ENCODE results near the gene ERC2. TPM values are rescaled to one million over a fixed set of nuclear protein-coding genes. Genes with fewer than 3 reads are reported as not detected.

ERC2 gene
- total RNA-seq, 1 donor, result 0.36 TPM

GRCh38 chr3:55765398-55765797, 702.9 kb downstream of the ERC2 start:
- no peaks in the 10 kb centered on the region for H4K20me1 ChIP-seq (ENCODE audit: insufficient read depth, low read length)
- no peaks in the 10 kb centered on the region for H3K79me2 ChIP-seq (ENCODE audit: insufficient read depth, low read length)
- H3K4me1 ChIP-seq (ENCODE audit: insufficient read depth, low read length), result no peaks in the 10 kb centered on the region
- H3K9me3 ChIP-seq (ENCODE audit: low read depth, low read length), result no peaks in the 10 kb centered on the region
- no peak overlapping the region for H3K27ac ChIP-seq (ENCODE audit: low read depth, low read length)
- peak; percentile 74 for DNase-seq (ENCODE audit: insufficient read length, low spot score, missing footprints)
- no peaks in the 10 kb centered on the region for H3K36me3 ChIP-seq (ENCODE audit: insufficient read depth, low read length)
- no peak overlapping the region for H3K4me3 ChIP-seq (ENCODE audit: insufficient read depth, low read length)
- TF ChIP-seq, protein P1, sequence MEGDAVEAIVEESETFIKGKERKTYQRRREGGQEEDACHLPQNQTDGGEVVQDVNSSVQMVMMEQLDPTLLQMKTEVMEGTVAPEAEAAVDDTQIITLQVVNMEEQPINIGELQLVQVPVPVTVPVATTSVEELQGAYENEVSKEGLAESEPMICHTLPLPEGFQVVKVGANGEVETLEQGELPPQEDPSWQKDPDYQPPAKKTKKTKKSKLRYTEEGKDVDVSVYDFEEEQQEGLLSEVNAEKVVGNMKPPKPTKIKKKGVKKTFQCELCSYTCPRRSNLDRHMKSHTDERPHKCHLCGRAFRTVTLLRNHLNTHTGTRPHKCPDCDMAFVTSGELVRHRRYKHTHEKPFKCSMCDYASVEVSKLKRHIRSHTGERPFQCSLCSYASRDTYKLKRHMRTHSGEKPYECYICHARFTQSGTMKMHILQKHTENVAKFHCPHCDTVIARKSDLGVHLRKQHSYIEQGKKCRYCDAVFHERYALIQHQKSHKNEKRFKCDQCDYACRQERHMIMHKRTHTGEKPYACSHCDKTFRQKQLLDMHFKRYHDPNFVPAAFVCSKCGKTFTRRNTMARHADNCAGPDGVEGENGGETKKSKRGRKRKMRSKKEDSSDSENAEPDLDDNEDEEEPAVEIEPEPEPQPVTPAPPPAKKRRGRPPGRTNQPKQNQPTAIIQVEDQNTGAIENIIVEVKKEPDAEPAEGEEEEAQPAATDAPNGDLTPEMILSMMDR (IDR thresholded peaks at IDR 0.05; ENCODE audit: extremely low read depth, low read depth, low read length), result no peak
- H2AFZ ChIP-seq (ENCODE audit: low read length), result no peak overlapping the region
- H3K27me3 ChIP-seq (ENCODE audit: insufficient read depth, low read length), result peaks cover 6% of the 10 kb centered on the region
- no peak overlapping the region for H3K4me2 ChIP-seq (ENCODE audit: insufficient read depth, low read length)

GRCh38 chr3:55756976-55757375, 711.3 kb downstream of the ERC2 start:
- DNase-seq (ENCODE audit: insufficient read length, low spot score, missing footprints), result no peak
- no peaks in the 10 kb centered on the region for H3K36me3 ChIP-seq (ENCODE audit: insufficient read depth, low read length)
- H3K79me2 ChIP-seq (ENCODE audit: insufficient read depth, low read length), result no peaks in the 10 kb centered on the region
- no peak overlapping the region for H2AFZ ChIP-seq (ENCODE audit: low read length)
- no peaks in the 10 kb centered on the region for H3K4me1 ChIP-seq (ENCODE audit: insufficient read depth, low read length)
- TF ChIP-seq, protein P1 (IDR thresholded peaks at IDR 0.05; ENCODE audit: extremely low read depth, low read depth, low read length), result no peak
- H3K4me3 ChIP-seq (ENCODE audit: insufficient read depth, low read length), result no peak overlapping the region
- no peaks in the 10 kb centered on the region for H4K20me1 ChIP-seq (ENCODE audit: insufficient read depth, low read length)
- H3K27ac ChIP-seq (ENCODE audit: low read depth, low read length), result no peak overlapping the region
- no peaks in the 10 kb centered on the region for H3K27me3 ChIP-seq (ENCODE audit: insufficient read depth, low read length)
- no peak overlapping the region for H3K4me2 ChIP-seq (ENCODE audit: insufficient read depth, low read length)
- no peaks in the 10 kb centered on the region for H3K9me3 ChIP-seq (ENCODE audit: low read depth, low read length)

DNA sequence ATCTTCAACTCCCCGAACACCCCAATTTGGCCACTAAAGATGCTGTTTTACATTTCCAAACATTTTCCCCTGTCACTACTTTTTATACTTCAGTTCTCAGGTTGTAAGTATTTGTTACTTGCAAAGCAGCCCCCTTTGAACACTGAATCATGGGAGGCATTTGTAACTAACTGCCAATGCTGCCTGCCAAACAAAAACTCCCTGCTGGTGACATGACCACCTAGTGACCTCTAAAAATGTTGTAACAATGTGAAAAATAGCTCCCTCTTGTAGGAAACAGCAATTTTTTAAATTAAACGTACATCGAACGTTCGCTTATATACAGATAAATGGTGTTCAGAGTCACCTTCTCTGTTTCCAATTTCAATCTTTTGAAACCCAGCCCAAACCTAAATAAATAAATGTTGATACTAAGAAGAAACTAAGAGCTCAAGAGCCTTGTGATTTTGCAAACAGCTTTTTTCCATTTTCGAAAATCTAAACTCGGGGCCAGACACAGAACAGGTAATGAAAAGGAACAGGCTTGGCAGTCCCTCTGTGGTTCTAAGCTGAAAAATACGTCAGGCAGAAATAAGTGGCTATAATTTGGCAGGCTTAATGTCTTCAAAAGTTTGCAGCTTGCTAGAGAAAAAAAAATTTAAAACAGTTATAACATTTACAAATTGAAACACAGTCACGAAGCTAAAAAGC, 712.6 kb downstream of the ERC2 start:
- Histone ChIP-seq H3K9me3 (ENCODE audit: low read depth, low read length) (no peaks in the 10 kb centered on the region), H3K27ac (ENCODE audit: low read depth, low read length) (no peak overlapping the region), H4K20me1 (ENCODE audit: insufficient read depth, low read length) (no peaks in the 10 kb centered on the region), H3K79me2 (ENCODE audit: insufficient read depth, low read length) (no peaks in the 10 kb centered on the region), H3K36me3 (ENCODE audit: insufficient read depth, low read length) (no peaks in the 10 kb centered on the region), H3K4me1 (ENCODE audit: insufficient read depth, low read length) (peaks cover 3% of the 10 kb centered on the region), H3K4me2 (ENCODE audit: insufficient read depth, low read length) (no peak overlapping the region), H3K27me3 (ENCODE audit: insufficient read depth, low read length) (no peaks in the 10 kb centered on the region), H3K4me3 (ENCODE audit: insufficient read depth, low read length) (no peak overlapping the region), H2AFZ (ENCODE audit: low read length) (no peak overlapping the region)
- DNase-seq (ENCODE audit: insufficient read length, low spot score, missing footprints), result no peak
- TF ChIP-seq, protein P1 (IDR thresholded peaks at IDR 0.05; ENCODE audit: extremely low read depth, low read depth, low read length), result no peak

GRCh38 chr3:55752911-55753310, 715.4 kb downstream of the ERC2 start:
- Histone ChIP-seq H4K20me1 (ENCODE audit: insufficient read depth, low read length) (no peaks in the 10 kb centered on the region), H3K36me3 (ENCODE audit: insufficient read depth, low read length) (no peaks in the 10 kb centered on the region), H3K79me2 (ENCODE audit: insufficient read depth, low read length) (no peaks in the 10 kb centered on the region), H3K4me2 (ENCODE audit: insufficient read depth, low read length) (no peak overlapping the region), H3K27ac (ENCODE audit: low read depth, low read length) (no peak overlapping the region), H3K4me3 (ENCODE audit: insufficient read depth, low read length) (no peak overlapping the region), H3K4me1 (ENCODE audit: insufficient read depth, low read length) (peaks cover 9% of the 10 kb centered on the region), H3K9me3 (ENCODE audit: low read depth, low read length) (no peaks in the 10 kb centered on the region), H3K27me3 (ENCODE audit: insufficient read depth, low read length) (no peaks in the 10 kb centered on the region), H2AFZ (ENCODE audit: low read length) (no peak overlapping the region)
- no peak for DNase-seq (ENCODE audit: insufficient read length, low spot score, missing footprints)
- TF ChIP-seq, protein P1 (IDR thresholded peaks at IDR 0.05; ENCODE audit: extremely low read depth, low read depth, low read length), result no peak

Data from osteoblast (primary cell).